ENCODE measurements around the gene RDH8. TPM values are rescaled to one million over a fixed set of nuclear protein-coding genes. Genes with fewer than 3 reads are reported as not detected.

Gene RDH8
- total RNA-seq, 1 donor from 2014 or later: not detected

DNA sequence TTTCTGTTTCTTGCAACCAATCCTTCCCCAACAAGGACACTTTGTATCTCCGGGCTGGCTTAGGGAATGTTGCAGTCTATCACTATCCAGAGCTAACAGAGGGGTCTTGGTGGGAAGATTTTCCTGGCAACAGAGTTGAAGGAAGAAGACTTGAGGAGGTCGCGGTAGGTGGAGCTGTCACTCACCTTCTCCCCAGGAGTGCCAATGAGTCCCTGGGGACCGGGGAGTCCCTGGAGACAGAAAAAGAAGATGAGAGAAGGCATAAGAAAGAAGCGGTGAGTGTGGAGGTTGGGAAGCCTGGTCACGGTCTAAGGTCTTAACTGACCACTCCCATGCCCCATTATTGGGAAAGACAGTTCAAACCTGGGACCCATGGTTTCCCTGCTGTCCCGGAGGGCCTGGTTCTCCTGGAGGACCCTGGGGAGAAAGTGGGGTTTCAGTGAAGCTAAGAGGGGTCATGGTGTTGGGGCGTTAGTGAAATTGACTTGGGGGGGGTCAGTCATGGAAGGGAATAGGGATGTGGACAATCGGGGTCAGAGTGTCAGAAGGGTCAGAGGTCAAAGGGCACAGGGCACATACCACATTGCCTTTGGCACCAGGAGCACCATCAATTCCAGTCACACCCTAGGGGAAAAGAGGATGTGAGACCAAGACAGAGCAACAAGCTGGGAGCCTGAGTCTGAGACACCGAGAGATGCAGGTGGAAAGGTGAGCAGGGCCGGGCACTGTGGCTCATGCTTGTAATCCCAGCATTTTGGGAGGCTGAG is 21.7 kb upstream of the RDH8 start:
- Mint-ChIP-seq H3K4me3 (ENCODE audit: unreplicated experiment) (no peak overlapping the region), H3K27ac (ENCODE audit: unreplicated experiment) (no peak overlapping the region), H3K27me3 (ENCODE audit: low read depth, unreplicated experiment) (peaks cover 2% of the 10 kb centered on the region), H3K36me3 (ENCODE audit: low read depth, unreplicated experiment) (peaks cover 9% of the 10 kb centered on the region), H3K4me1 (ENCODE audit: low read depth, unreplicated experiment) (peaks cover 8% of the 10 kb centered on the region), H3K9me3 (ENCODE audit: unreplicated experiment) (no peaks in the 10 kb centered on the region)
- FAIRE-seq (no peak), DNase-seq (ENCODE audit: low read depth) (no peak)
- TF ChIP-seq EZH2 (IDR thresholded peaks at IDR 0.05; ENCODE audit: insufficient read depth, low read length): no peak
- TF ChIP-seq, protein P1, sequence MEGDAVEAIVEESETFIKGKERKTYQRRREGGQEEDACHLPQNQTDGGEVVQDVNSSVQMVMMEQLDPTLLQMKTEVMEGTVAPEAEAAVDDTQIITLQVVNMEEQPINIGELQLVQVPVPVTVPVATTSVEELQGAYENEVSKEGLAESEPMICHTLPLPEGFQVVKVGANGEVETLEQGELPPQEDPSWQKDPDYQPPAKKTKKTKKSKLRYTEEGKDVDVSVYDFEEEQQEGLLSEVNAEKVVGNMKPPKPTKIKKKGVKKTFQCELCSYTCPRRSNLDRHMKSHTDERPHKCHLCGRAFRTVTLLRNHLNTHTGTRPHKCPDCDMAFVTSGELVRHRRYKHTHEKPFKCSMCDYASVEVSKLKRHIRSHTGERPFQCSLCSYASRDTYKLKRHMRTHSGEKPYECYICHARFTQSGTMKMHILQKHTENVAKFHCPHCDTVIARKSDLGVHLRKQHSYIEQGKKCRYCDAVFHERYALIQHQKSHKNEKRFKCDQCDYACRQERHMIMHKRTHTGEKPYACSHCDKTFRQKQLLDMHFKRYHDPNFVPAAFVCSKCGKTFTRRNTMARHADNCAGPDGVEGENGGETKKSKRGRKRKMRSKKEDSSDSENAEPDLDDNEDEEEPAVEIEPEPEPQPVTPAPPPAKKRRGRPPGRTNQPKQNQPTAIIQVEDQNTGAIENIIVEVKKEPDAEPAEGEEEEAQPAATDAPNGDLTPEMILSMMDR (IDR thresholded peaks at IDR 0.05; ENCODE audit: insufficient read depth, low read depth, low read length): no peak
- no peaks in the 10 kb centered on the region for H3K4me1 ChIP-seq (ENCODE audit: insufficient read depth, low read length)
- no peak overlapping the region for H3K4me2 ChIP-seq (ENCODE audit: low read length)
- no peaks in the 10 kb centered on the region for H3K79me2 ChIP-seq (ENCODE audit: insufficient read depth, low read length)
- H3K36me3 ChIP-seq (ENCODE audit: insufficient read depth, low read length): no peaks in the 10 kb centered on the region
- H3K27me3 ChIP-seq (ENCODE audit: insufficient read depth, low read length): no peaks in the 10 kb centered on the region
- H3K9me3 ChIP-seq (ENCODE audit: insufficient read depth, low read depth, low read length): no peaks in the 10 kb centered on the region
- H2AFZ ChIP-seq (ENCODE audit: low read depth, low read length): no peak overlapping the region
- H4K20me1 ChIP-seq (ENCODE audit: insufficient read depth, low read length): no peaks in the 10 kb centered on the region
- no peak overlapping the region for H3K9ac ChIP-seq (ENCODE audit: low read length)
- H3K4me3 ChIP-seq (ENCODE audit: insufficient read depth, low read depth, low read length): no peak overlapping the region
- no peak overlapping the region for H3K27ac ChIP-seq (ENCODE audit: low read depth, low read length)

DNA sequence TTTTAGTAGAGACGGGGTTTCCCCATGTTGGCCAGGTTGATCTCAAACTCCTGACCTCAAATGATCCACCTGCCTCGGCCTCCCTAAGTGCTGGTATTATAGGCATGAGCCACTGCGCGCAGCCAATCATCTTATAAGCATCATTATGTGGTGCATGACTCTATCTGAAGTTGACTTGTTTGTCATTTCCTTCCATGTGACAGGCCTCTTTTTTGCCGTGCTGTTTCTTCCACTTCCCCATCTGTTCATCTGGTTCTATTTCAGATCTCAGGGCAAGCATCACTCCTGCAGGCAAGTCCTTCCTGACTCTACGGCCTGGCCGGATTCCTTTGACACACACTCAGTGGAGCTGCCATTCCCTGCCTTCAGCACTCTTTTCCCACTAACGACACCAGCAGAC is 18.2 kb upstream of the RDH8 start:
- Histone ChIP-seq H2AFZ (ENCODE audit: low read depth, low read length) (no peak overlapping the region), H3K9me3 (ENCODE audit: insufficient read depth, low read depth, low read length) (no peaks in the 10 kb centered on the region), H3K27ac (ENCODE audit: low read depth, low read length) (no peak overlapping the region), H3K4me3 (ENCODE audit: insufficient read depth, low read depth, low read length) (no peak overlapping the region), H3K36me3 (ENCODE audit: insufficient read depth, low read length) (no peaks in the 10 kb centered on the region), H4K20me1 (ENCODE audit: insufficient read depth, low read length) (no peaks in the 10 kb centered on the region), H3K4me1 (ENCODE audit: insufficient read depth, low read length) (no peaks in the 10 kb centered on the region), H3K4me2 (ENCODE audit: low read length) (no peak overlapping the region), H3K9ac (ENCODE audit: low read length) (no peak overlapping the region), H3K27me3 (ENCODE audit: insufficient read depth, low read length) (peaks cover 4% of the 10 kb centered on the region), H3K79me2 (ENCODE audit: insufficient read depth, low read length) (no peaks in the 10 kb centered on the region)
- peaks cover 18% of the 10 kb centered on the region for H3K27me3 Mint-ChIP-seq (ENCODE audit: low read depth, unreplicated experiment)
- no peak overlapping the region for H3K27ac Mint-ChIP-seq (ENCODE audit: unreplicated experiment)
- H3K36me3 Mint-ChIP-seq (ENCODE audit: low read depth, unreplicated experiment): peaks cover 13% of the 10 kb centered on the region
- no peak overlapping the region for H3K4me3 Mint-ChIP-seq (ENCODE audit: unreplicated experiment)
- DNase-seq (ENCODE audit: low read depth) (no peak), FAIRE-seq (no peak)
- TF ChIP-seq, protein P1 (IDR thresholded peaks at IDR 0.05; ENCODE audit: insufficient read depth, low read depth, low read length): no peak
- TF ChIP-seq EZH2 (IDR thresholded peaks at IDR 0.05; ENCODE audit: insufficient read depth, low read length): no peak
- H3K9me3 Mint-ChIP-seq (ENCODE audit: unreplicated experiment): peaks cover 1% of the 10 kb centered on the region
- peaks cover 6% of the 10 kb centered on the region for H3K4me1 Mint-ChIP-seq (ENCODE audit: low read depth, unreplicated experiment)

DNA sequence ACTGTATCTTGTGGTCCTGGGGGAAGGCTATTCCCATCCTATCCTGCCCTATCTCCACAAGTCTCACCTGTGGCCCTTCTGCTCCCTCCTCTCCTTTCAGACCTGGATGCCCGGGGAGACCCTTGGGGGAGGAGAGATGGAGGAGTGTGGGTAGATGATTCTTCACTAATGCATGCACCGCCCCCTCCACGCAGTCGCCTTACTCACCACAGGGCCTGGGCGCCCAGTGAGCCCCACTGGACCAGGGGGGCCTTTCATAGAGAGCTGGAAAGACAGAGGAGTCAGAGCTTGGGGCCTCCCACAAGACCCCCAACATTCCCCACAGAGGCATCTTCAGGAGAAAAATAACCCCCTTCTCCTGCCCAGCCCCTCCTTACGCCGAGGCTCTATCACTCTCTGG is 17.3 kb upstream of the RDH8 start:
- Histone ChIP-seq H2AFZ (ENCODE audit: low read depth, low read length) (no peak overlapping the region), H4K20me1 (ENCODE audit: insufficient read depth, low read length) (no peaks in the 10 kb centered on the region), H3K9ac (ENCODE audit: low read length) (no peak overlapping the region), H3K27ac (ENCODE audit: low read depth, low read length) (no peak overlapping the region), H3K4me1 (ENCODE audit: insufficient read depth, low read length) (no peaks in the 10 kb centered on the region), H3K27me3 (ENCODE audit: insufficient read depth, low read length) (peaks cover 4% of the 10 kb centered on the region), H3K4me3 (ENCODE audit: insufficient read depth, low read depth, low read length) (no peak overlapping the region), H3K36me3 (ENCODE audit: insufficient read depth, low read length) (no peaks in the 10 kb centered on the region), H3K79me2 (ENCODE audit: insufficient read depth, low read length) (no peaks in the 10 kb centered on the region), H3K4me2 (ENCODE audit: low read length) (no peak overlapping the region), H3K9me3 (ENCODE audit: insufficient read depth, low read depth, low read length) (no peaks in the 10 kb centered on the region)
- TF ChIP-seq EZH2 (IDR thresholded peaks at IDR 0.05; ENCODE audit: insufficient read depth, low read length): no peak
- TF ChIP-seq, protein P1 (IDR thresholded peaks at IDR 0.05; ENCODE audit: insufficient read depth, low read depth, low read length): no peak
- peaks cover 6% of the 10 kb centered on the region for H3K4me1 Mint-ChIP-seq (ENCODE audit: low read depth, unreplicated experiment)
- H3K9me3 Mint-ChIP-seq (ENCODE audit: unreplicated experiment): peaks cover 1% of the 10 kb centered on the region
- peaks cover 14% of the 10 kb centered on the region for H3K36me3 Mint-ChIP-seq (ENCODE audit: low read depth, unreplicated experiment)
- DNase-seq (ENCODE audit: low read depth) (no peak), FAIRE-seq (no peak)
- no peak overlapping the region for H3K27ac Mint-ChIP-seq (ENCODE audit: unreplicated experiment)
- H3K4me3 Mint-ChIP-seq (ENCODE audit: unreplicated experiment): no peak overlapping the region
- peaks cover 19% of the 10 kb centered on the region for H3K27me3 Mint-ChIP-seq (ENCODE audit: low read depth, unreplicated experiment)
